Mesodermal cell (in vitro differentiated cells): ENCODE results near the gene ROR2.

Experiments used
- H3K27ac ChIP-seq: 2 replicates; pipeline ENCODE4 v1.7.0; 2013; ENCODE audit warnings: mild to moderate bottlenecking, low read depth, low read length, moderate library complexity; ENCODE audit not compliant: severe bottlenecking
- H3K36me3 ChIP-seq: 2 replicates; pipeline ENCODE4 v1.7.1; 2013; ENCODE audit warnings: mild to moderate bottlenecking, low read length, moderate library complexity; ENCODE audit not compliant: control insufficient read depth, insufficient read depth
- H3K4me1 ChIP-seq: one replicate; pipeline ENCODE4 v1.7.1; 2013; ENCODE audit warnings: mild to moderate bottlenecking, low read length; ENCODE audit not compliant: insufficient read depth, control insufficient read depth, poor library complexity, severe bottlenecking
- H3K4me3 ChIP-seq: 2 replicates; pipeline ENCODE4 v1.7.0; 2013; ENCODE audit warnings: low read length, control low read depth, mild to moderate bottlenecking; ENCODE audit not compliant: insufficient read depth, poor library complexity, severe bottlenecking; ENCODE audit errors: extremely low read depth
- H3K9me3 ChIP-seq: 2 replicates; pipeline ENCODE4 v1.7.1; 2013; ENCODE audit warnings: mild to moderate bottlenecking, low read length, moderate library complexity; ENCODE audit not compliant: control insufficient read depth
- WGBS, 2 experiments: methylation state at CpG; one replicate each; pipeline ENCODE4 v1.1.5; 2013; ENCODE audit warnings: missing lambda C conversion rate in 2 of 2; ENCODE audit not compliant: insufficient coverage in 2 of 2; 5-methylcytosine and 5-hydroxymethylcytosine counted together

The ROR2 gene

GRCh38 chr9:91852801-91853347 is 97.2 kb downstream of the ROR2 start:
- H3K36me3 ChIP-seq: no peaks in the 10 kb centered on the region
- no peak overlapping the region for H3K4me3 ChIP-seq
- 96 to 98% methylated on average over 18 of the region's 18 CpGs for WGBS, 2 experiments
- peaks cover 10% of the 10 kb centered on the region for H3K4me1 ChIP-seq
- H3K27ac ChIP-seq: no peak overlapping the region
- no peaks in the 10 kb centered on the region for H3K9me3 ChIP-seq

GRCh38 chr9:91849694-91850093 is 100.3 kb downstream of the ROR2 start:
- 100% methylated on average over 2 of the region's 3 CpGs; no CpG with 5 or more reads in 1 of the 2 experiments for WGBS, 2 experiments
- Histone ChIP-seq H3K27ac (no peak overlapping the region), H3K4me3 (no peak overlapping the region), H3K36me3 (no peaks in the 10 kb centered on the region), H3K9me3 (no peaks in the 10 kb centered on the region), H3K4me1 (peaks cover under 1% of the 10 kb centered on the region)

- H3K4me3 ChIP-seq: no peak overlapping the region
- H3K27ac ChIP-seq: peak overlapping the region; percentile 24
- H3K9me3 ChIP-seq: no peaks in the 10 kb centered on the region
- 93 to 98% methylated on average over 4 to 5 of the region's 6 CpGs for WGBS, 2 experiments
- peaks cover 9% of the 10 kb centered on the region for H3K4me1 ChIP-seq
- no peaks in the 10 kb centered on the region for H3K36me3 ChIP-seq
These were observed 101.9 kb downstream of the ROR2 start for GRCh38 chr9:91848146-91848545.

GRCh38 chr9:91847581-91848091 is 102.4 kb downstream of the ROR2 start:
- WGBS, 2 experiments: 71 to 87% methylated on average over 12 to 13 of the region's 13 CpGs
- H3K27ac ChIP-seq: peak overlapping the region; percentile 24

GRCh38 chr9:91845879-91846278 is 104.1 kb downstream of the ROR2 start:
- no peaks in the 10 kb centered on the region for H3K9me3 ChIP-seq
- no peaks in the 10 kb centered on the region for H3K36me3 ChIP-seq
- WGBS, 2 experiments: 98 to 100% methylated on average over 4 to 6 of the region's 6 CpGs

More at GRCh38 chr9:91847581-91848091, 102.4 kb downstream of the ROR2 start:
- peaks cover 9% of the 10 kb centered on the region for H3K4me1 ChIP-seq
- H3K4me3 ChIP-seq: no peak overlapping the region
- no peaks in the 10 kb centered on the region for H3K9me3 ChIP-seq
- no peaks in the 10 kb centered on the region for H3K36me3 ChIP-seq

GRCh38 chr9:91844701-91845291 is 105.2 kb downstream of the ROR2 start:
- no peak overlapping the region for H3K27ac ChIP-seq
- H3K36me3 ChIP-seq: no peaks in the 10 kb centered on the region
- peaks cover 9% of the 10 kb centered on the region for H3K4me1 ChIP-seq
- WGBS, 2 experiments: 88 to 91% methylated on average over 4 to 5 of the region's 12 CpGs
- H3K9me3 ChIP-seq: no peaks in the 10 kb centered on the region
- H3K4me3 ChIP-seq: no peak overlapping the region

More at GRCh38 chr9:91845879-91846278, 104.1 kb downstream of the ROR2 start:
- Histone ChIP-seq H3K4me1 (peaks cover 9% of the 10 kb centered on the region), H3K27ac (no peak overlapping the region), H3K4me3 (no peak overlapping the region)

- H3K9me3 ChIP-seq: no peaks in the 10 kb centered on the region
- H3K4me1 ChIP-seq: peaks cover 9% of the 10 kb centered on the region
- no peak overlapping the region for H3K4me3 ChIP-seq
- peak overlapping the region; percentile 57 for H3K27ac ChIP-seq
- H3K36me3 ChIP-seq: no peaks in the 10 kb centered on the region
- WGBS, 2 experiments: 76 to 79% methylated on average over 13 of the region's 13 CpGs
These were observed 105.8 kb downstream of the ROR2 start for GRCh38 chr9:91844190-91844589.

GRCh38 chr9:91843623-91844148 is 106.3 kb downstream of the ROR2 start:
- peak overlapping the region; percentile 57 for H3K27ac ChIP-seq

GRCh38 chr9:91843093-91843492 is 106.9 kb downstream of the ROR2 start:
- 92 to 93% methylated on average over 5 to 6 of the region's 7 CpGs for WGBS, 2 experiments
- no peak overlapping the region for H3K27ac ChIP-seq

More at GRCh38 chr9:91843623-91844148, 106.3 kb downstream of the ROR2 start:
- no peaks in the 10 kb centered on the region for H3K9me3 ChIP-seq
- peaks cover 13% of the 10 kb centered on the region for H3K4me1 ChIP-seq
- H3K4me3 ChIP-seq: no peak overlapping the region
- 48 to 54% methylated on average over 11 of the region's 15 CpGs for WGBS, 2 experiments
- no peaks in the 10 kb centered on the region for H3K36me3 ChIP-seq

GRCh38 chr9:91842358-91843049 is 107.5 kb downstream of the ROR2 start:
- peaks cover 16% of the 10 kb centered on the region for H3K4me1 ChIP-seq
- H3K4me3 ChIP-seq: no peak overlapping the region
- no peaks in the 10 kb centered on the region for H3K36me3 ChIP-seq
- 72 to 81% methylated on average over 6 to 7 of the region's 9 CpGs for WGBS, 2 experiments
- H3K9me3 ChIP-seq: no peaks in the 10 kb centered on the region
- H3K27ac ChIP-seq: no peak overlapping the region

More at GRCh38 chr9:91843093-91843492, 106.9 kb downstream of the ROR2 start:
- Histone ChIP-seq H3K9me3 (no peaks in the 10 kb centered on the region), H3K36me3 (no peaks in the 10 kb centered on the region), H3K4me3 (no peak overlapping the region), H3K4me1 (peaks cover 16% of the 10 kb centered on the region)
